Lower leg skin (tissue), 4 donors: Measurements from ENCODE around the gene SYT5. TPM values are rescaled to one million over a fixed set of nuclear protein-coding genes. Genes with fewer than 3 reads are reported as not detected.
"Not testable (repeated sequence)": the region's sequence is repeated elsewhere in the genome, so short reads cannot be mapped to it uniquely, and the experiment has no call there.

ENCODE experiments used
- DNase-seq, 2 donors: peaks; one replicate each; pipeline ENCODE4 v3.0.0-alpha.2; 2019; ENCODE audit warnings: low spot score in 2 of 2
- H3K4me3 ChIP-seq: fragments of 200-600 bp; sonication (generic); 2 replicates; pipeline ENCODE4 v1.5.1; 2017; ENCODE audit warnings: mild to moderate bottlenecking, low read depth; ENCODE audit not compliant: poor library complexity, severe bottlenecking
- CTCF ChIP-seq, 3 donors: fragments of 450-650 bp; IDR thresholded peaks; one replicate each; pipeline ENCODE4 v1.5.1; 2016; ENCODE audit warnings: antibody characterized with exemption in 3 of 3, mild to moderate bottlenecking in 3 of 3, moderate library complexity in 2 of 3
- POLR2A ChIP-seq, 2 donors: fragments of 450-650 bp; IDR thresholded peaks; one replicate each; pipeline ENCODE4 v1.6.1; 2016 to 2017; ENCODE audit warnings: antibody characterized with exemption in 2 of 2, mild to moderate bottlenecking in 1 of 2, moderate library complexity in 1 of 2
- WGBS, 2 donors: methylation state at CpG; one replicate each; pipeline ENCODE4 v1.1.5; 2018; 5-methylcytosine and 5-hydroxymethylcytosine counted together
- intact Hi-C: fragments of 100-400 bp; cut with DNase I; formaldehyde crosslinking; loops from one replicate; pipeline ENCODE4 v1.15.0; 2023; ENCODE audit warnings: low total_unique reads
- total RNA-seq, 4 donors: library from RNA; depleted of rRNA; stranded (reverse); fragments of >200 nt; gene quantifications; one replicate each; pipeline ENCODE4 v1.1.0, GENCODE V29; 2016

SYT5 gene
- total RNA-seq, 4 donors from 2014 or later = 0.10 to 0.65 (median 0.26) TPM; not detected in 1

GRCh38 chr19:55173714-55174409 is 6.2 kb downstream of the SYT5 start:
- 0 to 1% methylated on average over 32 to 35 of the region's 37 CpGs for WGBS, 2 donors
- no peak for TF ChIP-seq POLR2A (IDR thresholded peaks at IDR 0.05)
- TF ChIP-seq CTCF (IDR thresholded peaks at IDR 0.05) = no peak
- intact Hi-C loops = no loop called here
- peak overlapping the region; percentile 24 for H3K4me3 ChIP-seq
- peak in 1 of 2 donors; percentile 93 for DNase-seq

- no peak for TF ChIP-seq POLR2A (IDR thresholded peaks at IDR 0.05)
- TF ChIP-seq CTCF (IDR thresholded peaks at IDR 0.05) = no peak
- H3K4me3 ChIP-seq = peak overlapping the region; percentile 24
- 2 to 3% methylated on average over 24 to 32 of the region's 32 CpGs for WGBS, 2 donors
- DNase-seq = no peak
- intact Hi-C loops = no loop called here
These were observed 6.8 kb downstream of the SYT5 start for GRCh38 chr19:55173186-55173713.

GRCh38 chr19:55172741-55173140 is 7.3 kb downstream of the SYT5 start:
- whole genome bisulfite sequencing, 2 donors = 6 to 7% methylated on average over 12 of the region's 12 CpGs
- TF ChIP-seq POLR2A (IDR thresholded peaks at IDR 0.05) (no peak), CTCF (IDR thresholded peaks at IDR 0.05) (no peak)
- DNase-seq = no peak
- no peak overlapping the region for H3K4me3 ChIP-seq
- intact Hi-C loops = no loop called here

GRCh38 chr19:55172318-55172717 is 7.8 kb downstream of the SYT5 start:
- intact Hi-C loops, DNase-seq, H3K4me3 ChIP-seq: not testable (repeated sequence)
- 64 to 68% methylated on average over 9 of the region's 9 CpGs for WGBS, 2 donors

- H3K4me3 ChIP-seq = no peak overlapping the region
- WGBS, 2 donors = 80 to 89% methylated on average over 5 of the region's 5 CpGs
- no peak for DNase-seq
- intact Hi-C loops = no loop called here
- TF ChIP-seq CTCF (IDR thresholded peaks at IDR 0.05) (no peak), POLR2A (IDR thresholded peaks at IDR 0.05) (no peak)
These were observed 8.6 kb downstream of the SYT5 start for GRCh38 chr19:55171440-55171839.

- DNase-seq = no peak
- no peak overlapping the region for H3K4me3 ChIP-seq
- 50 to 54% methylated on average over 4 of the region's 4 CpGs for WGBS, 2 donors
- TF ChIP-seq POLR2A (IDR thresholded peaks at IDR 0.05) (no peak), CTCF (IDR thresholded peaks at IDR 0.05) (no peak)
- intact Hi-C loops = no loop called here
These were observed 11.0 kb downstream of the SYT5 start for GRCh38 chr19:55169136-55169535.
